Loucy (cell line): ENCODE results near the gene MUCL1.

ENCODE experiments used
- H2AFZ ChIP-seq: fragments of 200-600 bp; sonication (generic); 2 replicates; pipeline ENCODE4 v1.6.0; 2016; ENCODE audit warnings: antibody characterized with exemption, mild to moderate bottlenecking, low read length, moderate library complexity
- H3F3A ChIP-seq: fragments of 200-600 bp; 2 replicates; pipeline ENCODE4 v1.6.0; 2016; ENCODE audit warnings: antibody characterized with exemption, low read depth, mild to moderate bottlenecking
- H3K27me3 ChIP-seq: fragments of 200-600 bp; sonication (generic); 2 replicates; pipeline ENCODE4 v1.6.1; 2014; ENCODE audit warnings: low read length, mild to moderate bottlenecking; ENCODE audit not compliant: insufficient read depth, poor library complexity, severe bottlenecking
- H3K36me3 ChIP-seq: fragments of 200-600 bp; sonication (generic); 2 replicates; pipeline ENCODE4 v1.6.1; 2016; ENCODE audit warnings: low read length; ENCODE audit not compliant: insufficient read depth
- H3K4me1 ChIP-seq: fragments of 200-600 bp; sonication (generic); 2 replicates; pipeline ENCODE4 v1.5.1; 2014; ENCODE audit warnings: low read length, mild to moderate bottlenecking; ENCODE audit not compliant: insufficient read depth, poor library complexity, severe bottlenecking
- H3K4me2 ChIP-seq: fragments of 200-600 bp; sonication (generic); 2 replicates; pipeline ENCODE4 v1.6.0; 2014; ENCODE audit warnings: antibody characterized with exemption, low read length, low read depth, mild to moderate bottlenecking; ENCODE audit not compliant: poor library complexity, severe bottlenecking
- H3K4me3 ChIP-seq: fragments of 200-600 bp; sonication (generic); 2 replicates; pipeline ENCODE4 v1.5.1; 2014; ENCODE audit warnings: low read length, mild to moderate bottlenecking, mixed read lengths; ENCODE audit not compliant: poor library complexity, severe bottlenecking
- H3K79me2 ChIP-seq: fragments of 200-600 bp; sonication (generic); 2 replicates; pipeline ENCODE4 v1.6.1; 2014; ENCODE audit warnings: low read length; ENCODE audit not compliant: insufficient read depth
- H3K9ac ChIP-seq: fragments of 200-600 bp; sonication (generic); 2 replicates; pipeline ENCODE4 v1.6.0; 2014; ENCODE audit warnings: mild to moderate bottlenecking, low read depth, low read length, moderate library complexity; ENCODE audit not compliant: poor library complexity, severe bottlenecking
- H3K9me2 ChIP-seq: fragments of 200-600 bp; sonication (generic); replicated peaks from 2 replicates; pipeline ENCODE4 v1.6.1; 2016; ENCODE audit warnings: low read depth, low read length, mixed read lengths
- H3K9me3 ChIP-seq: fragments of 200-600 bp; sonication (generic); 2 replicates; pipeline ENCODE4 v1.6.1; 2014; ENCODE audit warnings: mild to moderate bottlenecking, antibody characterized with exemption, low read length, low read depth; ENCODE audit not compliant: insufficient read depth
- H4K20me1 ChIP-seq: fragments of 200-600 bp; sonication (generic); 2 replicates; pipeline ENCODE4 v1.6.0; 2014; ENCODE audit warnings: antibody characterized with exemption, low read length, mild to moderate bottlenecking; ENCODE audit not compliant: insufficient read depth, poor library complexity, severe bottlenecking
- CTCF ChIP-seq: fragments of 200-600 bp; sonication (generic); conservative IDR thresholded peaks from 2 replicates; pipeline ENCODE4 v1.5.1; 2014; ENCODE audit warnings: mild to moderate bottlenecking, antibody characterized with exemption, low read length
- EZH2phosphoT487 ChIP-seq: fragments of 200-600 bp; IDR thresholded peaks from 2 replicates; pipeline ENCODE4 v1.6.1; 2018; ENCODE audit warnings: antibody characterized with exemption, mild to moderate bottlenecking, moderate library complexity, borderline replicate concordance

The MUCL1 gene

GRCh38 chr12:54829511-54829910 lies 24.8 kb upstream of the MUCL1 start:
- Histone ChIP-seq H4K20me1 (no peaks in the 10 kb centered on the region), H3K4me2 (no peak overlapping the region), H2AFZ (0 out of 2 replicates have a peak overlapping the region, but pooled peaks have one; percentile 78), H3K4me3 (no peak overlapping the region), H3K36me3 (no peaks in the 10 kb centered on the region), H3K27me3 (no peaks in the 10 kb centered on the region), H3K9ac (no peak overlapping the region), H3F3A (no peaks in the 10 kb centered on the region), H3K9me3 (no peaks in the 10 kb centered on the region), H3K79me2 (no peaks in the 10 kb centered on the region), H3K4me1 (no peaks in the 10 kb centered on the region), H3K9me2 (no peaks in the 10 kb centered on the region)
- TF ChIP-seq EZH2phosphoT487 (no peak), CTCF (no peak)

- Histone ChIP-seq H3K9me3 (no peaks in the 10 kb centered on the region), H3K27me3 (no peaks in the 10 kb centered on the region), H3K4me1 (no peaks in the 10 kb centered on the region), H3K79me2 (no peaks in the 10 kb centered on the region), H3K4me3 (no peak overlapping the region), H3K36me3 (no peaks in the 10 kb centered on the region), H3F3A (no peaks in the 10 kb centered on the region), H3K9me2 (no peaks in the 10 kb centered on the region), H4K20me1 (no peaks in the 10 kb centered on the region), H3K9ac (no peak overlapping the region), H2AFZ (peak overlapping the region; percentile 78; the same call in 1 of the 2 replicates), H3K4me2 (no peak overlapping the region)
- TF ChIP-seq EZH2phosphoT487 (no peak), CTCF (no peak)
Measured at GRCh38 chr12:54830199-54830598, 24.1 kb upstream of the MUCL1 start.

GRCh38 chr12:54831631-54832030 lies 22.7 kb upstream of the MUCL1 start:
- H3K4me2 ChIP-seq: no peak overlapping the region
- H4K20me1 ChIP-seq: no peaks in the 10 kb centered on the region
- no peak for TF ChIP-seq CTCF
- no peak for TF ChIP-seq EZH2phosphoT487
- no peak overlapping the region for H3K4me3 ChIP-seq
- no peaks in the 10 kb centered on the region for H3K36me3 ChIP-seq
- no peaks in the 10 kb centered on the region for H3F3A ChIP-seq
- H3K9me2 ChIP-seq: no peaks in the 10 kb centered on the region
- no peaks in the 10 kb centered on the region for H3K9me3 ChIP-seq
- no peaks in the 10 kb centered on the region for H3K4me1 ChIP-seq
- no peaks in the 10 kb centered on the region for H3K27me3 ChIP-seq
- H3K9ac ChIP-seq: no peak overlapping the region
- H2AFZ ChIP-seq: no peak overlapping the region
- no peaks in the 10 kb centered on the region for H3K79me2 ChIP-seq
